ENCODE data around the gene SLC25A21.

The SLC25A21 gene

DNA sequence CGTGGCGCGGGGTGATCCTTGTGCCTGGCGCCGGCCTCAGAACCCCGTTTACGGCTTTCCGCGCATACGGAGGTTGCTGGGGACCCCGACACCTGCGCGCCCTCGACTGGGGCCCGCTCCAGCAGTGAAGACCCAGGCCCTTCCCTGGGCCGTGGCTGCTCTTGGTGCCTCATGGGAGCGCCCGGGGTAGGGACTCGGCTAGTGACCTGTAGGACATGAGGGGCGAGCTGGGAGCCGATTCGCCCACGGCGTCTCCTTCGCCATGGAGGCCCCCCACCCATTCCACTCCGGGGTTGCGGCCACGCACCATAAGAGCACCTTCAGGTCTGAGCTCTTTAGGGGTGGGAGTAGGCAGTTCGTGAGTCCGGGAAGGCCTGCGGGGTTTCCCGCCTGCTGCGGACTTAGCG lies 525.0 kb downstream of the SLC25A21 start:
- H3K36me3 Mint-ChIP-seq, result peaks cover 3% of the 10 kb centered on the region
- no peak overlapping the region for H3K4me3 Mint-ChIP-seq
- H3K4me1 Mint-ChIP-seq, result peaks cover 3% of the 10 kb centered on the region
- DNase-seq, result no peak
- no peaks in the 10 kb centered on the region for H3K9me3 Mint-ChIP-seq
- no peak overlapping the region for H3K27ac Mint-ChIP-seq
- CTCF ChIA-PET, result no interaction called here
- H3K27me3 Mint-ChIP-seq, result peaks cover 55% of the 10 kb centered on the region

DNA sequence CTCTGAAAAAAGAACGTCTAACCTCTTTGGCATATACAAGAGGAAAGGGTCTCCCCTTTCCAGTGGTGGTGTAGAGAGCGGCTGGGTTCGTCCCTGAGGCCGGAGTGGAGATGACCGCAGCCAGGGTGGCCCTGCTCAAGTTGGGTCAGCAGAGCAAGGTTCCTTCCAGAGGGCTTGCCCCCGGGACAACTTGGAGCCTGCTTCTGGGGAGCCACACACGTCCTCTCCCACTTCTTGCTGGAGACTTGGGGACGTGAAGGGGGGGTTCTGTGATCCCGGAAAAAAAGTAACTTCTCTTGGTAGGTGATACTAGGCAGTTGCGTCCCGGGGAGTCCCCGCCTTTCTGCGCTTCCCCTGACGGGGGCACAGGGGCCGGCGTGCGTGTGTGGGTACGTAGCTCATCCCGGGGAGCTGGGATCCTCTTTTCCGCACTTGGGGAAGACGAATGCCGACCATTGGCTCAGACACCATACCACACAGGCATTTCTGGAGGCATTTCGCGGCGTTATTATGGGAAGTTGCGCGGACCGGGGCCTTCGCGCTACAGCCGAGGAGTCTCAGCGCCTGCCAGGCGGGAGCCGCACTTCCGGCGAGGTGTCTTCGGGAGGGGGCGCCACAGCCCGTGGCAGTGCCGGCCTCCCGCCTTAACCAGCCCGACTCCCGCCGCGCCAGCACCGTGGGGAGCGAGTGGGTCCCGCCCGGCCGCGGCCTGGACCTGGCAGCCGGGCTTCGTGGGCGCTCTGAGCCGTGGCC lies 525.6 kb downstream of the SLC25A21 start:
- peaks cover 3% of the 10 kb centered on the region for H3K4me1 Mint-ChIP-seq
- peaks cover 3% of the 10 kb centered on the region for H3K36me3 Mint-ChIP-seq
- no peak for DNase-seq
- peaks cover 54% of the 10 kb centered on the region for H3K27me3 Mint-ChIP-seq
- CTCF ChIA-PET, result no interaction called here
- no peak overlapping the region for H3K4me3 Mint-ChIP-seq
- H3K9me3 Mint-ChIP-seq, result no peaks in the 10 kb centered on the region
- H3K27ac Mint-ChIP-seq, result no peak overlapping the region

DNA sequence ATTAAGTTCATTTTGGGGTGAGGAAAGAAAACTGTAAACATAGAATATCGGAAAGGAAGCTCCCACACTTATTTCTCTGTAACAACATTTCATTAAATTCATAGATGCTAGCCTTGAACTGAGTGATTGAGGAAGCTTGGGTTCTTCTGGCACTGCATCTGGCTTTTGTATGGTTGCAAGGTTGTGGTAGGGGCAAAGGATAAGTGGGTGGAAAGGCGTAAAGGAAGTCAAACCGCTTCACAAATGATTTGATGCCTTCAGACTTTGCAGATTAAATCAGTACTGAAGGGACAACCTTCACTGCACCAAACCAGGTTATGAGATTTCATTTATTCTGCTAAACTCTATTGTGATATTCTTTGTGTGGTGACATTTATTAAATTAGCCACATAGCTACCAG lies 538.8 kb downstream of the SLC25A21 start:
- Mint-ChIP-seq H3K4me1 (no peaks in the 10 kb centered on the region), H3K36me3 (no peaks in the 10 kb centered on the region), H3K4me3 (no peak overlapping the region), H3K27ac (no peak overlapping the region), H3K9me3 (no peaks in the 10 kb centered on the region), H3K27me3 (no peaks in the 10 kb centered on the region)
- CTCF ChIA-PET, result no interaction called here
- no peak for DNase-seq
